Urinary bladder (tissue), 4 donors: Measurements from ENCODE around the gene WNK3. TPM values are rescaled to one million over a fixed set of nuclear protein-coding genes. Genes with fewer than 3 reads are reported as not detected.
"Not testable (repeated sequence)": the region's sequence is repeated elsewhere in the genome, so short reads cannot be mapped to it uniquely, and the experiment has no call there.

Source experiments
- DNase-seq: peaks from one replicate; pipeline ENCODE4 v3.0.0-alpha.2; 2015; ENCODE audit errors: extremely low spot score
- H3K27ac ChIP-seq: one replicate; pipeline ENCODE4 v1.5.1; 2013; ENCODE audit warnings: low read depth, mild to moderate bottlenecking, moderate library complexity
- H3K36me3 ChIP-seq: one replicate; pipeline ENCODE4 v1.6.1; 2013; ENCODE audit warnings: mild to moderate bottlenecking, moderate library complexity; ENCODE audit not compliant: insufficient read depth
- H3K4me1 ChIP-seq: one replicate; pipeline ENCODE4 v1.6.1; 2013; ENCODE audit warnings: mild to moderate bottlenecking, moderate library complexity; ENCODE audit not compliant: insufficient read depth
- H3K4me3 ChIP-seq: one replicate; pipeline ENCODE4 v1.5.1; 2013; ENCODE audit warnings: low read depth, low read length
- WGBS: extraction: QIAGEN DNeasy Blood & Tissue Kit; methylation state at CpG from one replicate; pipeline ENCODE4 v1.1.7; 2013; 5-methylcytosine and 5-hydroxymethylcytosine counted together
- polyA plus RNA-seq: library from polyadenylated mRNA; stranded (reverse); fragments of 200-250 nt; gene quantifications from one replicate; pipeline ENCODE4 v1.2.3, GENCODE V29; 2013
- total RNA-seq: library from RNA; depleted of rRNA; stranded (reverse); fragments of >200 nt; gene quantifications from one replicate; pipeline ENCODE4 v1.2.3, GENCODE V29; 2014
- donor health status: healthy with polysubstance abuse.
- donor health status: healthy.

Gene WNK3
- total RNA-seq (8.7 TPM), polyA plus RNA-seq (0.49 TPM)

- Histone ChIP-seq H3K27ac (peak within 1 kb of the TSS; percentile 66), H3K4me3 (peak within 1 kb of the TSS; percentile 49), H3K4me1 (no peaks in the 10 kb centered on the region), H3K36me3 (no peaks in the 10 kb centered on the region)
- DNase-seq: peak; percentile 72
- WGBS: under 1% methylated on average over 87 of the region's 88 CpGs
Measured at GRCh38 chrX:54357414-54358377, at the start of gene WNK3. Gene WNK3 (minus strand): TSS chrX:54358046.

DNA sequence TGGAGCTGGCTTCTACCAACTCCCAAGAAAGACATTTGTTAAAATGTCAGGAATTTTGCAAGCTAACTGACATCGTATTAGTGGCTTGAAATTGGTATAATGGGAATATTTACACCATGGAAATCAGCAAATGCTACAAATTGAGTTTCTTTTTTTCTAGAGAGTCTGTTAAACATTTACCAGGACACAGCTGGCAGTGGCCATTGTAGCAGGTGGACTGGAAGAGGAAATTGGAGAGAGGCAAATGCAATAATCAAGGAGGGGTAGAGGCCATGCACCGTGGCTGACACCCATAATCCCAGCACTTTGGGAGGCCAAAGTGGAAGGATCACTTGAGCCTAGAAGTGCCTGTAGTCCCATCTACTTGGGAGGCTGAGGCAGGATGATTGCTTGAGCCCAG is 49.4 kb upstream of the WNK3 start:
- Histone ChIP-seq H3K36me3 (no peaks in the 10 kb centered on the region), H3K4me3 (no peak overlapping the region), H3K27ac (no peak overlapping the region), H3K4me1 (no peaks in the 10 kb centered on the region)
- WGBS: 59% methylated on average over 2 of the region's 2 CpGs
- DNase-seq: no peak

DNA sequence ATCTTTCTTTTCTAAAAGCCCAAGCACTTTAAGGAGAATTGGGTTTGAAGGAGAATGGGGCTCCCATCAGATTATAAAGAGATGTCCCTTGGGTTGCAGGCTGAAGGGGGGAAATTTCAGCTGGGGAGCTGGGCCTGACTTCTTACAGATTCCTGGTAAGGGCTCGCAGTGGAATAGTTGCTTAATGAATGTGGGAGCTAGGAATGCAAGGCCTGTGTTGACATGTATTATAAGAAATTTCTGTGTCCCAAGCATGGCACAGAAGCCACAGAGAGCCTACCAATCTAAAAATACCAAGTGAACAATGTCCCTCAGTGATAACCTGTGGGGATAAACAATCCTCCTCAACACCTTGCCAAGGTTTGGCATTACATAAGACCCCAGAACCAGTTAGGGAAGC is 39.3 kb upstream of the WNK3 start:
- Histone ChIP-seq H3K36me3 (no peaks in the 10 kb centered on the region), H3K27ac (no peak overlapping the region), H3K4me3 (no peak overlapping the region), H3K4me1 (no peaks in the 10 kb centered on the region)
- no peak for DNase-seq
- 93% methylated on average over 1 of the region's 1 CpG for WGBS

DNA sequence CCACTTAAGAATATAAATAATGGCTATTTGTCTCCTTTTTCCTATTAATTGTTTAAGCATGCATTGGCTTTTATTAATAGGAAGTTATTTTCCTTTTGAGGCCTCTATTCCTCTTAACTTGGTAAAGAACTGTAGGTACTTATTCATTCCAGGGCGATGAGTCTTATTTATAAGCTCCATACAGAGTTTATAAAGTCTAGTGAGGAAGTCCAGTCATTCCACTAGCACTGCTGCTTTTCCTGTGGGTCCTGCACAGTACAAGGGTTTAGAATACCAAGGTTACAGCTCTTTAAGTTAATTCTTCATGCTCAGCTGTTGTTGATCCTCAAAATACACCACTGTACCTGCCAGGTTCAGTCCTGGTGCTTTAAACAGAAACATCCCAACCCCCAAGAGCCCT is 28.5 kb upstream of the WNK3 start:
- WGBS: 67% methylated on average over 1 of the region's 1 CpG
- DNase-seq: no peak
- no peak overlapping the region for H3K4me3 ChIP-seq
- H3K4me1 ChIP-seq: no peaks in the 10 kb centered on the region
- no peak overlapping the region for H3K27ac ChIP-seq
- no peaks in the 10 kb centered on the region for H3K36me3 ChIP-seq

DNA sequence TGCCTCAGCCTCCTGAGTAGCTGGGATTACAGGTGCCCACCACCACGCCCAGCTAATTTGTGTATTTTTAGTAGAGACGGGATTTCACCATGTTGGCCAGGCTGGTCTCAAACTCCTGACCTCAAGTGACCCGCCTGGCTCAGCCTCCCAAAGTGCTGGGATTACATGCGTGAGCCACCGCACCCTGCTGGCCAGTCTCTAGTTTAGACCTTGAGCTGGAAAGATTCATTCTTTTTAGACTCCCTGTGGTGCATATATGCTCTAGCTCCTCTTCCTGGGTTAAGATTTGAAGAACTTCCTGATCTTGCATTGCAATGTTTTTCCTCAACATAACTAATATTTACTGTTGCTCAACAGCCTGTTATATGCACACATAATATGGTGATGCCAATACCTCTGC is 26.8 kb upstream of the WNK3 start:
- not testable (repeated sequence) for H3K27ac ChIP-seq, H3K4me3 ChIP-seq, H3K4me1 ChIP-seq, H3K36me3 ChIP-seq, DNase-seq
- WGBS: 85% methylated on average over 5 of the region's 5 CpGs

- Histone ChIP-seq H3K36me3 (no peaks in the 10 kb centered on the region), H3K4me3 (no peak overlapping the region), H3K27ac (no peak overlapping the region), H3K4me1 (no peaks in the 10 kb centered on the region)
- 69% methylated on average over 4 of the region's 4 CpGs for WGBS
- no peak for DNase-seq
Measured at GRCh38 chrX:54359408-54359807, 1.6 kb upstream of the WNK3 start.

DNA sequence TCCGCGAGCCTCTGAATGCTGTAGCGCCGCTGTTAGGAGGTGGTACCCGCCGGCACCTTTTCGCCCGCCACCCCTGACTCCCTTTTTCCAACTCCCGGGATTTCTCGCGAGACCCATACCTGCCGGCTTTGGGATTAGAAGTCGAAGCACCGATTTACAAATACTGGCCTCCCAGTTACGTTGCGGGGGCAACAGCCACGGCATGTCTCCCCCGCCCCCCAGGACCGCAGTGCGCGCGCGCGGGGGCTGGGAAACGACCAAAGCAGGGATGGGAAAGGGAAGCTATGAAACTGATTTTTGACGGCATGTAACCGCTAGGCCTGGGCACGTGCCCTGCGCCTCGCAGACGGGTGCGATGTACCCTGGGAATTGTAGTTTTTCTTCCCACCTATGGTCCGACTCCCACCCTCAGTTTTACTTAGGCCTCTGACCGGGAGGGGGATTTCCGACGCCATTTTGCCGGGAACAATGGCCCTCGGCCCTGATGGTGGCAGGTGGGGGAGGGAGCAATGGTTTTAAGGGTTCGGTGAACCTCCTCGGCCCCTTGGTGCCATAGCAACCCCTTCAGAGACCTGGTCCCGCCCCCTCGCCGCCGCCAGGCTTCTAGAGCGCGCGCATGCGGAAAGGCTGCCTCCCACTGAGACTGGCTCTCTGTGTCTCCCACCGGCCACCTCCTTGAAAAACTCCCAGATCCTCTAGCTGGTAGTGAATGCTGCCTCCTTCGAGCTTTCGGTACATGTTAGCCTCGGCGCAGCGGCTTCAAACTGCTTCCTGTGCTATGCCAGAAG is 772 bp upstream of the WNK3 start:
- Histone ChIP-seq H3K27ac (peak overlapping the region; percentile 66), H3K4me1 (no peaks in the 10 kb centered on the region), H3K36me3 (no peaks in the 10 kb centered on the region), H3K4me3 (peak overlapping the region; percentile 49)
- peak; percentile 68 for DNase-seq
- WGBS: 1% methylated on average over 54 of the region's 54 CpGs

- 94% methylated on average over 2 of the region's 2 CpGs for WGBS
- no peak overlapping the region for H3K4me3 ChIP-seq
Measured at GRCh38 chrX:54352677-54353076, 5.2 kb downstream of the WNK3 start.

GRCh38 chrX:54337383-54337782 is 20.5 kb downstream of the WNK3 start:
- not testable (repeated sequence) for H3K36me3 ChIP-seq, H3K27ac ChIP-seq, H3K4me1 ChIP-seq, H3K4me3 ChIP-seq, DNase-seq
- WGBS: over 99% methylated on average over 10 of the region's 10 CpGs

More at GRCh38 chrX:54352677-54353076, 5.2 kb downstream of the WNK3 start:
- no peak for DNase-seq
- H3K27ac ChIP-seq: no peak overlapping the region
- no peaks in the 10 kb centered on the region for H3K36me3 ChIP-seq
- no peaks in the 10 kb centered on the region for H3K4me1 ChIP-seq

GRCh38 chrX:54325077-54325476 is 32.8 kb downstream of the WNK3 start:
- DNase-seq: no peak
- H3K4me3 ChIP-seq: no peak overlapping the region
- no peak overlapping the region for H3K27ac ChIP-seq
- no peaks in the 10 kb centered on the region for H3K36me3 ChIP-seq
- no peaks in the 10 kb centered on the region for H3K4me1 ChIP-seq
- 40% methylated on average over 8 of the region's 8 CpGs for WGBS

DNA sequence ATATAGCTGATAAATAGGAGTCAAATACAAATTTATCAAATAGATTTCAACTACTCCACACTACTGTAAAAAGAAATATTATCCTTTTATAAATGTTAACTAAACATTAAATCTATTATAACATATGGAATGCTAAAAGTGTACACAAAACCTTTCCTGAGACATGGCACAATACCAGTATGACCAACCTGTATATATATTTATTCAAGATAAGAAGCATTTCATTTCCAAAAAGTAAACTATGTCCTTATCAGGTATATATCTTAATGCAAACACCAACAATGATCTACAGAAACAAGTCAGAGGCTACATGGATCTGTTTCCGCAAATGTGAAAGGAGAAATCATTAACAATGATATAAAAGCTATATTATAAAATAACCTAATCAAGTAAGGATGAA is 37.8 kb downstream of the WNK3 start:
- Histone ChIP-seq H3K4me1 (no peaks in the 10 kb centered on the region), H3K4me3 (no peak overlapping the region), H3K36me3 (no peaks in the 10 kb centered on the region), H3K27ac (no peak overlapping the region)
- WGBS: 90% methylated on average over 1 of the region's 1 CpG
- DNase-seq: no peak

GRCh38 chrX:54306379-54306778 is 51.5 kb downstream of the WNK3 start:
- WGBS: 96% methylated on average over 2 of the region's 2 CpGs

DNA sequence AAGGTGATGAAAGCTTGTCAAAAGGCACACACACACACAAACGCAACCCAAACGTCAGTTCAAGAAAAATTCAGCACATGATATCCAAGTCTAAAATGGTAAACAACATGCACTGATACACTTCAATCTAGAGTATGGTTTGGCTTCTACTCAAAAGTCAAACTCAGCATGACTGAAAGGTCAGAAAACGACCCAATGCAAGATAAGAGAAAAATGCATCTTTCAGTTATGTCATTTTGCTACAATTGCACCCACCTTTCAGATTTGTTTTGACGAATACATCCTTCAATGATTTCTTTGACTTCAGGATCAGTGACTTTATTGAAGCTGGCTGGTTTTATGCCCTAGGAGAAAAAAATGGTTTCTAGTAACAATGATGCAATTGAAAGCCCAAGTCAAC is 56.3 kb downstream of the WNK3 start:
- WGBS: 73% methylated on average over 4 of the region's 4 CpGs
- H3K27ac ChIP-seq: no peak overlapping the region
- no peak overlapping the region for H3K4me3 ChIP-seq
- no peak for DNase-seq
- H3K4me1 ChIP-seq: no peaks in the 10 kb centered on the region
- H3K36me3 ChIP-seq: no peaks in the 10 kb centered on the region

More at GRCh38 chrX:54306379-54306778, 51.5 kb downstream of the WNK3 start:
- no peak overlapping the region for H3K4me3 ChIP-seq
- H3K4me1 ChIP-seq: no peaks in the 10 kb centered on the region
- no peak for DNase-seq
- no peak overlapping the region for H3K27ac ChIP-seq
- H3K36me3 ChIP-seq: no peaks in the 10 kb centered on the region

DNA sequence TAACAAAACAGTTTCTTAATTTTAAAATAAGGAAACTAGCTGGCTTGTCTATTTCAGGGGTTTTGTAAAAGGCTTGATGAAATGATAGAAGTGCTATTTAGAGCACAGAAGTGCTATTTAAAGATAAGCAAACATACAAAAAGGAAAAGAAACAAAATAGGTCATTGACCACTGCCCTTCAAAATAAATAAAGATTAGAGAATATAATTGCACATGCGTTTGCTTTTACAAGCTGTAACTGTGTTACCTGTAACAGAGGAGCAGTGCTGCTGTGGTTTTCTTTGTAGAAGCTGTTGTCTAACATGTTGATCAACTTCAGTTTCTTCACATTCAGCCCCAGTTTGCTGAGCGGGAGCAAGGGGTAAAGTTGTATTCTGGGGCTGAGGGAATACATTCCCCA is 63.5 kb downstream of the WNK3 start:
- no peak overlapping the region for H3K27ac ChIP-seq
- H3K4me1 ChIP-seq: no peaks in the 10 kb centered on the region
- DNase-seq: no peak
- peaks cover 2% of the 10 kb centered on the region for H3K36me3 ChIP-seq
- 80% methylated on average over 2 of the region's 2 CpGs for WGBS
- H3K4me3 ChIP-seq: no peak overlapping the region
